GM06990 (cell line): ENCODE measurements around the gene DERL3.

ENCODE experiments used
- DNase-seq: peaks from one replicate; pipeline ENCODE4 v3.0.0-alpha.2; 2011; ENCODE audit not compliant: insufficient read length; ENCODE audit errors: extremely low read depth
- H3K27me3 ChIP-seq: replicated peaks from 2 replicates; pipeline ENCODE4 v1.6.0; 2011; ENCODE audit warnings: low read length; ENCODE audit not compliant: control insufficient read depth, insufficient read depth
- H3K36me3 ChIP-seq: 2 replicates; pipeline ENCODE4 v1.5.1; 2011; ENCODE audit warnings: low read length; ENCODE audit not compliant: control insufficient read depth, insufficient read depth
- H3K4me3 ChIP-seq: replicated peaks from 2 replicates; pipeline ENCODE4 v1.5.1; 2011; ENCODE audit warnings: low read depth, mild to moderate bottlenecking, control low read depth, low read length
- CTCF ChIP-seq: IDR thresholded peaks from 2 replicates; pipeline ENCODE4 v1.5.1; 2011; ENCODE audit warnings: low read length, control low read depth, mild to moderate bottlenecking, inconsistent platforms; ENCODE audit not compliant: insufficient read depth, poor library complexity, severe bottlenecking

Gene DERL3

DNA sequence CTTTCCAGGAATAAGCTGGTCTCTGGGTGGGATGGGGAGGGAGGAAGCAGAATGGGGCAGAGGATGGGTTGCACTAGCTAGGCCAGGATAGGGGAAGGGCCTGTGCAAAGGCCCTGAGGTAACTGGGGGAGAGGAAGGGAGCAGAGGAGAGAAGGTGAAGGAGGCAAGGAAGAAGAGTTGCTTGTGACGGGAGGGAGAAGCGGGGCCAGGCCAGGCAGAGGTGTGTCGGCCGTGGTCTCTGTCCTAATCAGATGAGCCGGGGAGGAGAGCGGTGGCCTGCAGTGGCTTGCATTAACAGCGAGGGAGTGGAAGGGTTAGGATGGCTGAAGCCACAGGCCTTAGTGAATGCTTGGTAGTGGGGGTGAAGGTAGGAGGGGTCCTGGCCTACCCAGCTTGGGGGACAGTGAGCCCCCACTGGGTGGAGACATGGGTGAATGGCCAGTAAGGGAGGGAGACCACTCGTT lies 6.0 kb upstream of the DERL3 start:
- TF ChIP-seq CTCF, result no peak
- no peaks in the 10 kb centered on the region; the same call in 1 of the 2 replicates for H3K27me3 ChIP-seq
- no peak for DNase-seq
- H3K36me3 ChIP-seq, result no peaks in the 10 kb centered on the region
- H3K4me3 ChIP-seq, result no peak overlapping the region; the same call in 1 of the 2 replicates

DNA sequence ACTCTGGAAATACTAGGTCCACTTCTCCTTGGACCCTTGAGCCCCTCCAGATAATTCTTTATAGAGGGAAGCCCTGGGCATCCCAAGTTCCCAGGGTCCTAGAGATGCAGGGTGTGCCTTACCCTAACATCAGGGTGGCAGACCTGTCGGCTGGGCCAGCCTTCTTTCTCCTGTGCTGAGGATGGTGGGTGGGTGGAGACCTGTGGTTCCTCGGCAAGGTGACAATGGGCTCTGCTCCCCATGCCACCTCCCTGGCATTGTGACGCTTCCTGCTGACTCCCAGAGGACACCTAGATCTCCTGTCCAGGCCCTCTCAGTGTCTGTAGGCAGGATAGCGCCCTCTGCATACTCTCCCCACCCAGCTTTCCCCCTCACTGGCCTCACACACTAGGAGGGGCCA lies 3.8 kb upstream of the DERL3 start:
- H3K27me3 ChIP-seq, result no peaks in the 10 kb centered on the region; the same call in 1 of the 2 replicates
- 0 out of 2 replicates have a peak, but pooled peaks cover 1% of the 10 kb centered on the region for H3K36me3 ChIP-seq
- no peak for DNase-seq
- TF ChIP-seq CTCF, result no peak
- H3K4me3 ChIP-seq, result no peak overlapping the region

DNA sequence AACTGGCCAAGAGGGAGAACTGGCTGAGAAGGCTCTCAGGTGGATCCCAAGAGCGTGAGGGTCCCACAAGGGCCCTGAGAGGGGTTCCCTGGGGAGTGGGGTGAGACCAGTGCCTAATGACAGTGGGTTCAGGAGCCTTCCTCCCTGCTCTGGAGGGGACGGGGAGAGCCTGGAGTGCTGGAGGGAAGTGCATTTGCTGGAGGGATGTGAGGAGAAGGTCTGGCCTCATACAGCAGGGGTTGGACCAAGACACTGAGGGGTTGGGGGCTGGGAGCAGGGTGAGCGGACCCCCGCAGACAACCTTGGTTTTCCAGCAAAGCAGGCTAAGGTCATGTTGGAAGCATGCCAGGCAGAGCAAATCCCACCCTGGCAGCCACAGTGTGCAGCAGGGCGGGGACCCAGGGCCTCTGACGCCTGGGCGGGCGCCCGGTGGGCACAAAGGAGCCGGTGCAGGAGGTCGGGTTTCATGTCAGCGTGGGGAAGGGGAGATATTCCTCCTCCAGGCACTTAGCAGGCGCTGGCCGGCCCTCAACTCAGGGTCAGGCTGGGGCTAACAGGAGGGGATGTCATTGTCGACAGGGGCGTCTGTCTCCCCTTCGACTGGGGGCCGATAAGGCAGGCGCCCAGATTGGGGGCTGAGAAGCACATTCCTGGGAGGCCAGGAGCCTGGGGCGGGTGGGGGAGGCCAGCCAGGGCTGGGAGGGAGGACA lies 3.1 kb upstream of the DERL3 start:
- TF ChIP-seq CTCF, result no peak

GRCh38 chr22:23841292-23841691 lies 2.5 kb upstream of the DERL3 start:
- Histone ChIP-seq H3K4me3 (no peak overlapping the region), H3K27me3 (no peaks in the 10 kb centered on the region; the same call in 1 of the 2 replicates), H3K36me3 (peaks cover 4% of the 10 kb centered on the region)
- DNase-seq, result no peak
- TF ChIP-seq CTCF, result no peak

More for the DNA sequence above, 3.1 kb upstream of the DERL3 start:
- 0 out of 2 replicates have a peak, but pooled peaks cover 3% of the 10 kb centered on the region for H3K36me3 ChIP-seq
- no peak overlapping the region for H3K4me3 ChIP-seq
- no peaks in the 10 kb centered on the region; the same call in 1 of the 2 replicates for H3K27me3 ChIP-seq
- no peak for DNase-seq

GRCh38 chr22:23840026-23840425 lies 1.2 kb upstream of the DERL3 start:
- H3K4me3 ChIP-seq, result no peak overlapping the region

More at GRCh38 chr22:23840026-23840425, 1.2 kb upstream of the DERL3 start:
- no peak for TF ChIP-seq CTCF
- Histone ChIP-seq H3K36me3 (peaks cover 13% of the 10 kb centered on the region), H3K27me3 (no peaks in the 10 kb centered on the region; the same call in 1 of the 2 replicates)
- no peak for DNase-seq
